Fibroblast of lung (primary cell): Measurements from ENCODE around the gene TNIK. TPM values are rescaled to one million over a fixed set of nuclear protein-coding genes. Genes with fewer than 3 reads are reported as not detected.

Experiments
- DNase-seq, 2 donors: peaks; one replicate each; pipeline versions ENCODE4 v3.0.0 to v3.0.0-alpha.2; 2010; ENCODE audit warnings: low read depth in 2 of 2
- H2AFZ ChIP-seq: 2 replicates; pipeline ENCODE4 v1.5.1; 2012; ENCODE audit warnings: low read length, control low read depth, inconsistent platforms
- H3K27ac ChIP-seq: 2 replicates; pipeline ENCODE4 v1.5.1; 2011; ENCODE audit warnings: low read length, control low read depth; ENCODE audit not compliant: insufficient read depth
- H3K27me3 ChIP-seq: 2 replicates; pipeline ENCODE4 v1.5.1; 2011; ENCODE audit warnings: mild to moderate bottlenecking, low read length; ENCODE audit not compliant: control insufficient read depth, insufficient read depth
- H3K36me3 ChIP-seq: 2 replicates; pipeline ENCODE4 v1.5.1; 2011; ENCODE audit warnings: low read length; ENCODE audit not compliant: control insufficient read depth, insufficient read depth
- H3K4me1 ChIP-seq: 2 replicates; pipeline ENCODE4 v1.5.1; 2011; ENCODE audit warnings: low read length; ENCODE audit not compliant: control insufficient read depth, insufficient read depth; ENCODE audit errors: extremely low read depth
- H3K4me2 ChIP-seq: 2 replicates; pipeline ENCODE4 v1.5.1; 2011; ENCODE audit warnings: low read length, control low read depth; ENCODE audit not compliant: insufficient read depth; ENCODE audit errors: extremely low read depth
- H3K4me3 ChIP-seq, 4 experiments: fragments of 200-600 bp in 1 of 4; sonication (generic) in 1 of 4; replicated peaks in 1 of 4; 2 replicates each; pipeline ENCODE4 v1.5.1; 2011 to 2016; ENCODE audit warnings: low read length in 4 of 4, low read depth in 3 of 4, mild to moderate bottlenecking in 3 of 4, control low read depth in 2 of 4, inconsistent platforms in 1 of 4, mixed read lengths in 1 of 4; ENCODE audit not compliant: insufficient read depth in 1 of 4; ENCODE audit errors: control extremely low read depth in 1 of 4
- H3K79me2 ChIP-seq: 2 replicates; pipeline ENCODE4 v1.5.1; 2012; ENCODE audit warnings: mild to moderate bottlenecking, low read length, inconsistent platforms; ENCODE audit not compliant: control insufficient read depth, insufficient read depth
- H3K9ac ChIP-seq: 2 replicates; pipeline ENCODE4 v1.5.1; 2011; ENCODE audit warnings: mild to moderate bottlenecking, low read length, control low read depth; ENCODE audit not compliant: insufficient read depth
- H3K9me3 ChIP-seq: 2 replicates; pipeline ENCODE4 v1.5.1; 2012; ENCODE audit warnings: low read depth, low read length; ENCODE audit not compliant: control insufficient read depth, insufficient read depth
- H4K20me1 ChIP-seq: 2 replicates; pipeline ENCODE4 v1.5.1; 2011; ENCODE audit warnings: low read length; ENCODE audit not compliant: control insufficient read depth, insufficient read depth; ENCODE audit errors: extremely low read depth
- EZH2 ChIP-seq: IDR thresholded peaks from 2 replicates; pipeline ENCODE4 v1.5.1; 2012; ENCODE audit warnings: low read length, control low read depth, mild to moderate bottlenecking; ENCODE audit errors: missing control alignments
- polyA plus RNA-seq, 2 donors: library from polyadenylated mRNA; depleted of rRNA in 1 of 2; stranded (reverse) in 1 of 2; unstranded in 1 of 2; fragments of >200 nt; gene quantifications; 2 replicates each; pipeline ENCODE4 v1.2.1, GENCODE V29; 2011 to 2012; ENCODE audit warnings: missing spikeins in 1 of 2
- total RNA-seq: library from RNA; depleted of rRNA; stranded (reverse); fragments of >200 nt; gene quantifications from 2 replicates; pipeline ENCODE4 v1.2.1, GENCODE V29; 2014
- TF ChIP-seq, protein P1 (sequence below), 2 donors: IDR thresholded peaks in 1 of 2; conservative IDR thresholded peaks in 1 of 2; 1 replicate in 1 of 2; 2 replicates in 1 of 2; pipeline ENCODE4 v1.5.1; 2011 to 2012; ENCODE audit warnings: low read length in 2 of 2, control low read depth in 1 of 2, inconsistent platforms in 1 of 2, low read depth in 1 of 2, mild to moderate bottlenecking in 1 of 2

Gene TNIK
- total and polyA plus RNA-seq, 2 donors (not counting 1 experiment from before 2014, with no cell fraction given) = 13.8 to 39.3 TPM

DNA sequence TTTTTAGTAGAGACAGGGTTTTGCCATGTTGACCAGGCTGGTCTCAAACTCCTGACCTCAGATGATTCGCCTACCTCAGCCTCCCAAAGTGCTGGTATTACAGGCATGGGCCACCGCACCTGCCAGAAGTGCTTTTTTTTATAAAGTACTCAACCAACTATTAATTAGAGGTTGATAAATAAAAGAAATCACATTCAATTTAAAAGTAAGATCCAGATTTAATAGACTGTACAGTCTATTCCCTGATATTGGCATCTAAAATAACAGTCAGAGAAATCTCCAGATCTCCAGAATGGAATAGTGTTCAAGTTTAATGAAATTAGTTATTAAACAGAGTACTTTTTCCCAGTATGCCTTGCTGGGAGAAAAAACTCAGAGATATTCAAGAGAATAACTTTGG, 290.8 kb downstream of the TNIK start:
- H3K9ac ChIP-seq = no peak overlapping the region
- H4K20me1 ChIP-seq = no peaks in the 10 kb centered on the region
- H3K9me3 ChIP-seq = no peaks in the 10 kb centered on the region
- no peak overlapping the region for H3K4me3 ChIP-seq
- H3K36me3 ChIP-seq = no peaks in the 10 kb centered on the region
- no peak for DNase-seq
- no peak overlapping the region for H3K27ac ChIP-seq
- H3K79me2 ChIP-seq = no peaks in the 10 kb centered on the region
- no peak overlapping the region for H3K4me2 ChIP-seq
- no peak for TF ChIP-seq EZH2
- TF ChIP-seq, protein P1, sequence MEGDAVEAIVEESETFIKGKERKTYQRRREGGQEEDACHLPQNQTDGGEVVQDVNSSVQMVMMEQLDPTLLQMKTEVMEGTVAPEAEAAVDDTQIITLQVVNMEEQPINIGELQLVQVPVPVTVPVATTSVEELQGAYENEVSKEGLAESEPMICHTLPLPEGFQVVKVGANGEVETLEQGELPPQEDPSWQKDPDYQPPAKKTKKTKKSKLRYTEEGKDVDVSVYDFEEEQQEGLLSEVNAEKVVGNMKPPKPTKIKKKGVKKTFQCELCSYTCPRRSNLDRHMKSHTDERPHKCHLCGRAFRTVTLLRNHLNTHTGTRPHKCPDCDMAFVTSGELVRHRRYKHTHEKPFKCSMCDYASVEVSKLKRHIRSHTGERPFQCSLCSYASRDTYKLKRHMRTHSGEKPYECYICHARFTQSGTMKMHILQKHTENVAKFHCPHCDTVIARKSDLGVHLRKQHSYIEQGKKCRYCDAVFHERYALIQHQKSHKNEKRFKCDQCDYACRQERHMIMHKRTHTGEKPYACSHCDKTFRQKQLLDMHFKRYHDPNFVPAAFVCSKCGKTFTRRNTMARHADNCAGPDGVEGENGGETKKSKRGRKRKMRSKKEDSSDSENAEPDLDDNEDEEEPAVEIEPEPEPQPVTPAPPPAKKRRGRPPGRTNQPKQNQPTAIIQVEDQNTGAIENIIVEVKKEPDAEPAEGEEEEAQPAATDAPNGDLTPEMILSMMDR (conservative IDR thresholded peaks at IDR 0.05 in 1 of 2, IDR thresholded peaks at IDR 0.05 in 1 of 2; ENCODE audit: low read depth in 1 of 2, low read length in 2 of 2) = no peak
- H3K27me3 ChIP-seq = no peaks in the 10 kb centered on the region
- peaks cover 7% of the 10 kb centered on the region for H3K4me1 ChIP-seq
- no peak overlapping the region for H2AFZ ChIP-seq

DNA sequence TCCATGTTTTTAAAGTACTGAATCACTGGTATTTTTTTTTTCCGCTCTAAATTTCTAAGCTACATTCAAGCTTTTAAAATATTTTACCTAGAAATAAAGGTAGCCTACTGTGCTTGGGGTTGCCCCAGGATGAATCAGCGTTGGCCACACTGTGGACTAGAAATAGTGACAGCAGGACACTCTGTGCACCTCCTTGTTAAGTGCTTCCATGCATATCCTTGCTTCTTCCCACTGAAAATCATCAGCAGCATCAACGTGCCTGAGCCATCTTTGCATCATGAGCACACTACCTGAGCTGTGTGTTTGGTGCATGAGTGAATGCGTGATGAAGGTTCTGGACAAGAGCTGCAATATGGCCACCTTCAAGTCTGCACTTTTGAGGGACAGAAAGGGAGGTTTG, 291.7 kb downstream of the TNIK start:
- H3K79me2 ChIP-seq = no peaks in the 10 kb centered on the region
- H3K4me3 ChIP-seq = no peak overlapping the region
- no peaks in the 10 kb centered on the region for H3K9me3 ChIP-seq
- TF ChIP-seq, protein P1 (conservative IDR thresholded peaks at IDR 0.05 in 1 of 2, IDR thresholded peaks at IDR 0.05 in 1 of 2; ENCODE audit: low read depth in 1 of 2, low read length in 2 of 2) = no peak
- TF ChIP-seq EZH2 = no peak
- H3K4me2 ChIP-seq = no peak overlapping the region
- H3K9ac ChIP-seq = no peak overlapping the region
- H3K27me3 ChIP-seq = no peaks in the 10 kb centered on the region
- H3K27ac ChIP-seq = no peak overlapping the region
- H4K20me1 ChIP-seq = no peaks in the 10 kb centered on the region
- H3K36me3 ChIP-seq = no peaks in the 10 kb centered on the region
- H2AFZ ChIP-seq = no peak overlapping the region
- peaks cover 5% of the 10 kb centered on the region for H3K4me1 ChIP-seq
- no peak for DNase-seq

DNA sequence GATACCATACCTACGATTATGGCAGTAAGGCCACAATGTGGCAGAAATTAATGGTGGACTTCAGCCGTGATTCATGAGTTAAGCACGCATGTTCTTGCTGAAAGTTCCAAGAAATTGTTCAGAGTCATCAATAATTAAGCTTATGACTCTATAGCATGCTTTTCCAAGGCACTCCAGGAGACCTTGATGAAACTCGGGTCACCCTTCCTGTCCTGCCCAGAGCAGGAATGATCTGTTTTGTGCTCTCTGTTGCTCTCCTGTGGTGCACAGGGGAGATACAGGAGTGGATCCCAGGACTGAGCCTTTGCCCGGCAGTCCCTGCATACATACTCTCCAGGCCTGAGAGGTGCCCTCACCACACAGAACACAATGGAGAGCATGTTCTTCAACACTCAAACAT, 292.1 kb downstream of the TNIK start:
- Histone ChIP-seq H3K27ac (no peak overlapping the region), H3K36me3 (no peaks in the 10 kb centered on the region), H3K4me2 (no peak overlapping the region), H3K79me2 (no peaks in the 10 kb centered on the region), H2AFZ (no peak overlapping the region), H3K4me3 (no peak overlapping the region), H4K20me1 (no peaks in the 10 kb centered on the region), H3K9me3 (no peaks in the 10 kb centered on the region), H3K4me1 (peaks cover 5% of the 10 kb centered on the region), H3K27me3 (no peaks in the 10 kb centered on the region), H3K9ac (no peak overlapping the region)
- TF ChIP-seq EZH2 = no peak
- TF ChIP-seq, protein P1 (conservative IDR thresholded peaks at IDR 0.05 in 1 of 2, IDR thresholded peaks at IDR 0.05 in 1 of 2; ENCODE audit: low read depth in 1 of 2, low read length in 2 of 2) = peak; percentile 3 to 41
- peak in 1 of 2 donors; percentile 84 for DNase-seq
